ENCODE results near the gene MORC3. TPM values are rescaled to one million over a fixed set of nuclear protein-coding genes. Genes with fewer than 3 reads are reported as not detected.

The MORC3 gene
- total RNA-seq, 2 donors from 2014 or later: 26.8 to 28.7 TPM

GRCh38 chr21:36403713-36404112 is 83.7 kb downstream of the MORC3 start:
- DNase-seq (ENCODE audit: low spot score) (no peak), ATAC-seq (peak; percentile 69 to 78)
- no peak overlapping the region for H3K4me3 Mint-ChIP-seq
- peaks cover 6 to 7% of the 10 kb centered on the region in 2 donors for H3K4me1 Mint-ChIP-seq (ENCODE audit: low read depth in 2 of 2)
- no peaks in the 10 kb centered on the region for H3K9me3 Mint-ChIP-seq
- H3K27ac Mint-ChIP-seq: no peak overlapping the region
- peaks cover 17% of the 10 kb centered on the region for H3K36me3 Mint-ChIP-seq
- no peaks in the 10 kb centered on the region for H3K27me3 Mint-ChIP-seq

GRCh38 chr21:36408568-36408967 is 88.6 kb downstream of the MORC3 start:
- no peaks in the 10 kb centered on the region for H3K27me3 Mint-ChIP-seq

GRCh38 chr21:36411301-36411700 is 91.3 kb downstream of the MORC3 start:
- H3K9me3 Mint-ChIP-seq: no peaks in the 10 kb centered on the region
- no peak overlapping the region for H3K4me3 Mint-ChIP-seq
- H3K27ac Mint-ChIP-seq: no peak overlapping the region
- H3K27me3 Mint-ChIP-seq: no peaks in the 10 kb centered on the region
- H3K4me1 Mint-ChIP-seq (ENCODE audit: low read depth in 2 of 2): peaks cover 0 to 2% of the 10 kb centered on the region in 2 donors
- peaks cover 23% of the 10 kb centered on the region for H3K36me3 Mint-ChIP-seq
- ATAC-seq (no peak), DNase-seq (ENCODE audit: low spot score) (no peak)

More at GRCh38 chr21:36408568-36408967, 88.6 kb downstream of the MORC3 start:
- no peak for DNase-seq (ENCODE audit: low spot score)
- Mint-ChIP-seq H3K4me1 (ENCODE audit: low read depth in 2 of 2) (peaks cover 3 to 5% of the 10 kb centered on the region in 2 donors), H3K27ac (no peak overlapping the region), H3K4me3 (no peak overlapping the region), H3K36me3 (peaks cover 21% of the 10 kb centered on the region), H3K9me3 (no peaks in the 10 kb centered on the region)
- ATAC-seq: no peak

GRCh38 chr21:36412916-36413315 is 92.9 kb downstream of the MORC3 start:
- Mint-ChIP-seq H3K9me3 (no peaks in the 10 kb centered on the region), H3K27me3 (no peaks in the 10 kb centered on the region), H3K4me1 (ENCODE audit: low read depth in 2 of 2) (no peaks in the 10 kb centered on the region), H3K27ac (no peak overlapping the region), H3K4me3 (no peak overlapping the region), H3K36me3 (peaks cover 23% of the 10 kb centered on the region)
- DNase-seq (ENCODE audit: low spot score): no peak
- no peak for ATAC-seq

- ATAC-seq (no peak), DNase-seq (ENCODE audit: low spot score) (no peak)
- Mint-ChIP-seq H3K27ac (no peak overlapping the region), H3K27me3 (no peaks in the 10 kb centered on the region), H3K4me3 (no peak overlapping the region), H3K36me3 (peaks cover 18% of the 10 kb centered on the region), H3K9me3 (no peaks in the 10 kb centered on the region), H3K4me1 (ENCODE audit: low read depth in 2 of 2) (peaks cover 4 to 6% of the 10 kb centered on the region in 2 donors)
These were observed 95.4 kb downstream of the MORC3 start for GRCh38 chr21:36415375-36415774.

GRCh38 chr21:36419241-36419640 is 99.2 kb downstream of the MORC3 start:
- no peaks in the 10 kb centered on the region for H3K9me3 Mint-ChIP-seq

GRCh38 chr21:36419996-36420395 is 100.0 kb downstream of the MORC3 start:
- no peaks in the 10 kb centered on the region for H3K9me3 Mint-ChIP-seq
- H3K4me3 Mint-ChIP-seq: no peak overlapping the region
- H3K27me3 Mint-ChIP-seq: no peaks in the 10 kb centered on the region
- H3K36me3 Mint-ChIP-seq: peaks cover 8% of the 10 kb centered on the region
- ATAC-seq: peak; percentile 60 to 77
- DNase-seq (ENCODE audit: low spot score): peak; percentile 69
- peaks cover 4 to 21% of the 10 kb centered on the region in 2 donors for H3K4me1 Mint-ChIP-seq (ENCODE audit: low read depth in 2 of 2)
- H3K27ac Mint-ChIP-seq: no peak overlapping the region

More at GRCh38 chr21:36419241-36419640, 99.2 kb downstream of the MORC3 start:
- DNase-seq (ENCODE audit: low spot score): no peak
- no peak for ATAC-seq
- Mint-ChIP-seq H3K4me1 (ENCODE audit: low read depth in 2 of 2) (peaks cover 4 to 21% of the 10 kb centered on the region in 2 donors), H3K27ac (no peak overlapping the region), H3K4me3 (no peak overlapping the region), H3K27me3 (no peaks in the 10 kb centered on the region), H3K36me3 (peaks cover 8% of the 10 kb centered on the region)

GRCh38 chr21:36420571-36421339 is 100.8 kb downstream of the MORC3 start:
- H3K27ac Mint-ChIP-seq: no peak overlapping the region
- no peak for ATAC-seq

GRCh38 chr21:36422279-36423098 is 102.5 kb downstream of the MORC3 start:
- Mint-ChIP-seq H3K36me3 (no peaks in the 10 kb centered on the region), H3K9me3 (no peaks in the 10 kb centered on the region), H3K27me3 (no peaks in the 10 kb centered on the region), H3K4me1 (ENCODE audit: low read depth in 2 of 2) (peaks cover 4 to 21% of the 10 kb centered on the region in 2 donors), H3K27ac (no peak overlapping the region), H3K4me3 (no peak overlapping the region)
- no peak for ATAC-seq
- DNase-seq (ENCODE audit: low spot score): no peak

More at GRCh38 chr21:36420571-36421339, 100.8 kb downstream of the MORC3 start:
- H3K4me1 Mint-ChIP-seq (ENCODE audit: low read depth in 2 of 2): peaks cover 4 to 21% of the 10 kb centered on the region in 2 donors
- no peaks in the 10 kb centered on the region for H3K9me3 Mint-ChIP-seq
- peaks cover 8% of the 10 kb centered on the region for H3K36me3 Mint-ChIP-seq
- no peak for DNase-seq (ENCODE audit: low spot score)
- no peaks in the 10 kb centered on the region for H3K27me3 Mint-ChIP-seq
- H3K4me3 Mint-ChIP-seq: no peak overlapping the region

GRCh38 chr21:36423771-36424433 is 103.9 kb downstream of the MORC3 start:
- DNase-seq (ENCODE audit: low spot score): no peak
- ATAC-seq: peak in 1 of 2 donors; percentile 46
- no peaks in the 10 kb centered on the region for H3K27me3 Mint-ChIP-seq
- no peak overlapping the region for H3K27ac Mint-ChIP-seq
- peaks cover 4 to 27% of the 10 kb centered on the region in 2 donors for H3K4me1 Mint-ChIP-seq (ENCODE audit: low read depth in 2 of 2)
- H3K4me3 Mint-ChIP-seq: no peak overlapping the region
- H3K36me3 Mint-ChIP-seq: no peaks in the 10 kb centered on the region
- H3K9me3 Mint-ChIP-seq: no peaks in the 10 kb centered on the region

- no peaks in the 10 kb centered on the region for H3K27me3 Mint-ChIP-seq
- H3K4me1 Mint-ChIP-seq (ENCODE audit: low read depth in 2 of 2): peaks cover 8 to 31% of the 10 kb centered on the region in 2 donors
- H3K4me3 Mint-ChIP-seq: no peak overlapping the region
- ATAC-seq: no peak
- no peaks in the 10 kb centered on the region for H3K9me3 Mint-ChIP-seq
- DNase-seq (ENCODE audit: low spot score): no peak
- no peak overlapping the region for H3K27ac Mint-ChIP-seq
- H3K36me3 Mint-ChIP-seq: no peaks in the 10 kb centered on the region
These were observed 104.6 kb downstream of the MORC3 start for GRCh38 chr21:36424592-36424991.

GRCh38 chr21:36425286-36425685 is 105.3 kb downstream of the MORC3 start:
- ATAC-seq (no peak), DNase-seq (ENCODE audit: low spot score) (no peak)
- no peaks in the 10 kb centered on the region for H3K27me3 Mint-ChIP-seq
- no peak overlapping the region for H3K27ac Mint-ChIP-seq
- H3K4me3 Mint-ChIP-seq: no peak overlapping the region
- H3K9me3 Mint-ChIP-seq: no peaks in the 10 kb centered on the region
- peaks cover 12 to 32% of the 10 kb centered on the region in 2 donors for H3K4me1 Mint-ChIP-seq (ENCODE audit: low read depth in 2 of 2)
- no peaks in the 10 kb centered on the region for H3K36me3 Mint-ChIP-seq
